ENCODE measurements around the gene AK4.

DNA sequence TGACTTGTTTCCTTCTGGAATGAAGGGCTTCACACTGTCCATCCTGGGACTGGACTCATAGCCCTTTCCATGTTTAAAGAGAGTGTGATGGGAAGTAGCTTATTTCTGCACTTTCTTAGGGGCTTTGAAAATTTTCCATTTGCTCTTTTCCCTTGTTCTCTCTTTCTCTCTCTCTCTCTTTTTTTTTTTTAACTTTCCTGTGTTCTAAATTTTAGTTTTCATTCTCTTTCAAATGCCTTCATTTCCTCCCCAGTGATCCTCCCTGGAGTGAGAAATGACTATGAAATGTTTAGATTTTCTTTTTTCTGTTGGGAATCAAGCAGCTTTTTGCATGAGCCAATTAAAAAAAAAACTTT, 2.1 kb downstream of the AK4 start:
- TF ChIP-seq CTCF (IDR thresholded peaks at IDR 0.05; ENCODE audit: borderline replicate concordance, extremely low read depth, low read length, poor library complexity, severe bottlenecking) (no peak), EZH2 (IDR thresholded peaks at IDR 0.05; ENCODE audit: borderline replicate concordance, low read depth, low read length, severe bottlenecking) (no peak)

Data from DND-41 (cell line).